ENCODE measurements around the gene VKORC1.

DNA sequence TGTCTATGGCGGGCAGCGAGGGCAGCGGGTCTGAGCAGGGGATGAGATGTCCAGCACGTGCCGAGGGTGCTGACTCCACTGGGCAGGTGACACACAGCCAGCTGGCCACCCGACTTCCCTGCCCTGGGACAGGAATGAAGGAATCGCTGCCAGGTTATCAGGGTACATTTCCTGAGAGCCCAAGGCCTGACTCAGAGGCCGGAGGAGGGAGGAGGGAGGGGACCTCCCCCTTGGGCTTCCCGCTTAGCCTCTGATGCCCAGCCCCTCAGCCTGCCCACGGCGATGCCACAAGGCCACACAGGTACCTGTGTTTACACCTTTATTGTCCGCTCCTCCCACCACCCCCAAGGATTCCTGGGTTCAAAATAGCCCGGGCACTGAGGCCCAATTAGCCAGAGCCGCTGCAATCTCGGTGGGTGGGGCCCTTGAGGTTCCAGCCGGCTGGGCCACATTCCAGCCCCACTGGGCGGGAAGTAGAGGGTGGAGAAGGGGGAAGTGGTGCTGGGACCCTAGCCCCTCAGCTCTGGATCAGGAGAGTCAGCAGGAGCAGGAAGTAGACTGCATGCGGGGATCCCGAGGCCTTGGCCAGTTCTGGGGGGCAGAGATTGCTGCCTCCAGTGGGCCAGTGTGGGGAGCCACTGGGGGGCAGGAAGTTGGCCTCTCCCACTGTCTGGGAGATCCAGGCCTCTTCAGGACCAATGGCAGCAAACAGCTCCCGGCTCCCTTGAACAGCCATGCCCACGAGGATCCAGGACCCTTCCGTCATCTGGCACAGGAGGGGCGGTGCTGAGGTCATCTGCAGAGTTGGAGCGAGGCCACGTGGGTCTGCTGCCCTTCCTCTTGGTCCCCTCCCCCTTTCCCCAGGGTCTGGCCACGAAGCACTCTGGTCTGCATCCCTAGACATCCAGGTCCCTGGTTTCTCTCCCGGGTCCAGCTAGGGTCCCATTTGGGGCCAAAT, 44.3 kb upstream of the VKORC1 start:
- peak; percentile 9 to 68 for TF ChIP-seq POLR2A (IDR thresholded peaks at IDR 0.05)
- TF ChIP-seq, protein P1, sequence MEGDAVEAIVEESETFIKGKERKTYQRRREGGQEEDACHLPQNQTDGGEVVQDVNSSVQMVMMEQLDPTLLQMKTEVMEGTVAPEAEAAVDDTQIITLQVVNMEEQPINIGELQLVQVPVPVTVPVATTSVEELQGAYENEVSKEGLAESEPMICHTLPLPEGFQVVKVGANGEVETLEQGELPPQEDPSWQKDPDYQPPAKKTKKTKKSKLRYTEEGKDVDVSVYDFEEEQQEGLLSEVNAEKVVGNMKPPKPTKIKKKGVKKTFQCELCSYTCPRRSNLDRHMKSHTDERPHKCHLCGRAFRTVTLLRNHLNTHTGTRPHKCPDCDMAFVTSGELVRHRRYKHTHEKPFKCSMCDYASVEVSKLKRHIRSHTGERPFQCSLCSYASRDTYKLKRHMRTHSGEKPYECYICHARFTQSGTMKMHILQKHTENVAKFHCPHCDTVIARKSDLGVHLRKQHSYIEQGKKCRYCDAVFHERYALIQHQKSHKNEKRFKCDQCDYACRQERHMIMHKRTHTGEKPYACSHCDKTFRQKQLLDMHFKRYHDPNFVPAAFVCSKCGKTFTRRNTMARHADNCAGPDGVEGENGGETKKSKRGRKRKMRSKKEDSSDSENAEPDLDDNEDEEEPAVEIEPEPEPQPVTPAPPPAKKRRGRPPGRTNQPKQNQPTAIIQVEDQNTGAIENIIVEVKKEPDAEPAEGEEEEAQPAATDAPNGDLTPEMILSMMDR (IDR thresholded peaks at IDR 0.05): peak in 1 of 6 experiments; percentile 2

Measured in Peyer's patch (tissue), 4 donors.